HG03565 (cell line): Measurements from ENCODE around the gene ZC3H4.

Experiments used
- ATAC-seq: cut with Tn5 transposase; IDR thresholded peaks from one replicate; pipeline ENCODE4 v1.9.1; 2021; ENCODE audit warnings: mild to moderate bottlenecking, moderate library complexity; ENCODE audit not compliant: unreplicated experiment

ZC3H4 gene

GRCh38 chr19:47022541-47023447 is 90.8 kb downstream of the ZC3H4 start:
- ATAC-seq: no peak

- no peak for ATAC-seq
Observed at GRCh38 chr19:47022140-47022536, 91.4 kb downstream of the ZC3H4 start.

- ATAC-seq: no peak
Observed at GRCh38 chr19:47021536-47022139, 91.9 kb downstream of the ZC3H4 start.

- ATAC-seq: no peak
Observed at GRCh38 chr19:47020992-47021496, 92.5 kb downstream of the ZC3H4 start.

GRCh38 chr19:47020132-47020805 is 93.3 kb downstream of the ZC3H4 start:
- no peak for ATAC-seq

- ATAC-seq: no peak
Observed at GRCh38 chr19:47019431-47020041, 94.0 kb downstream of the ZC3H4 start, which contains the start of gene NPAS1. TSS of gene NPAS1 (plus strand) at chr19:47019837. CDS start at chr19:47021048, 1,211 bp downstream.

GRCh38 chr19:47018923-47019322 is 94.7 kb downstream of the ZC3H4 start:
- ATAC-seq: no peak
